Amniotic stem cell (primary cell): Measurements from ENCODE around the gene JADE3.

Experiments
- DNase-seq: peaks from one replicate; lab custom pipeline; 2025; lab: John Stamatoyannopoulos, UW

The JADE3 gene

GRCh38 chrX:46912098-46912602 lies at the start of gene JADE3:
JADE3 (plus strand) TSS chrX:46912421; CDS start chrX:46984895, 72,474 bp downstream.
- DNase-seq: peak; percentile 59

GRCh38 chrX:46863072-46863471 lies 49.1 kb upstream of the JADE3 start:
- no peak for DNase-seq

DNA sequence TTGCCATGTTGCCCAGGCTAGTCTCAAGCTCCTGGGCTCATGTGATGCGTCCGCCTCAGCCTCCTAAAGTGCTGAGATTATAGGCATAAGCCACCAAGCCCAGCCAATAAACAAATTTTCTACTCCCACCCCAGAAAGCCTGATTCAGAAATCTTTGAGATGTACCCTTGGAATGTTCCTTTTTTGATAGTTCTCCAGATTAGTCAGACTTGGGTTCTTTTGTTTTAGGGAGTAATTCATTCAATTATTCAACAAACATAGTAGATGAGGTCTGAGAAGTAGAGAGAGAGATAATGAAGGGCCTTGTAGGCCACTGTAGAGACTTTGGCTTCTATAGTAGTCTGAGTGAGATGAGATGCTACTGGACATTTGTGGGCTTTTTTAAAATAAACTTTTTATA lies 47.6 kb upstream of the JADE3 start:
- no peak for DNase-seq

DNA sequence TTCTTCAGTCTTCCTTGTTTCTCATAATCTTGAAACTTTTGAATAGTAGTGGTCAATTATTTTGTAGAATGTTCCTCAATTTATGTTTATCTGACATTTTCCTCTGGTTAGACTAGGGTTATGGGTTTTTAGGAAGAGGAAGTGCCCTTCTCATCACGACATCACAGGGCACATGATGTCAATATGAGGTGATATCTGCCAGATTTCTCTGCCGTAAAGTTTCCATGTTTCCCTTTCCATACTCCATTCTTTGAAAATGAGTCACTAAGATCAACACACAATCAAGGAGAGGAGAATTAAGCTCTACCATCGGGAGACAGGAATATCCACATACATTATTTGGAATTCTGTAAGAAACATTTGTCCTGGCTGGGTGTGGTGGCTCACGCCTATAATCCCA lies 46.9 kb upstream of the JADE3 start:
- DNase-seq: peak; percentile 4

DNA sequence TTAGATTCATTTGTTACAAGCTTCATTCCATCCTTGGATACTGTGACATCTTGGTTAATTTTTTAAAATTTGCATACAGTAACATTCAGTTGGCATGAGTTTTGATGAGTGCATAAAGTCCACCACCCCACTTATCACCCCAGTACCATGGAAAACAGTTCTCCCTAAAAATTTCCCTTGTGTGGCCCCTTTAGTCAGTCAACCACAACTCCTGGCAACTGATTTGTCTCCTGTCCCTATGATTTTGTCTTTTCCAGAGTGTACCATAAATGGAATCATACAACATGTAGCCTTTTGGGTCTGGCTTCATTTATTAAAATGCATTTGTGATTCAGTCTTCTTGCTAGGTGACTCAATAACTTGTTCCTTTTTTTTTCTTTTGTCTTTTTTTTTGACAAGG lies 45.5 kb upstream of the JADE3 start:
- no peak for DNase-seq

- no peak for DNase-seq
Observed at GRCh38 chrX:46873746-46874145, 38.5 kb upstream of the JADE3 start.

DNA sequence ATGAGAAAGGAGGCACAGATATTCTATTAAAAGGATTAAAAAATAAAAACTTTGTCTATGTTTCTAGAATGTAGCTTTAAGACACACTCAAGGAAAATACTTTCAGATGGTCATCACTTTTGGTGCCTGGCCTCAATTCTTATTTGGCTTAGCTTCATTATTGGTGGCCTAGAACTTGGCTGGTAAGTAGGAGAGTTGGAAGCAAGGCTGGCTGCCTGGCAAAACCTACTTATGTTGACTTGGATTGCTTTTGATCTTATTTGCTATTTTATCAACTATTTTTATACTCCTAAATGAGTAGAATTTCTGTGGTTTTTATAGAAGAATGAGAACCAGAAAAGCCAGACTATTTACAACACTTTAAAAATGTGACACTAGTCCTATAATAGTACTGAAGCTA lies 35.3 kb upstream of the JADE3 start:
- DNase-seq: no peak

- no peak for DNase-seq
Observed at GRCh38 chrX:46882266-46882665, 30.0 kb upstream of the JADE3 start.

DNA sequence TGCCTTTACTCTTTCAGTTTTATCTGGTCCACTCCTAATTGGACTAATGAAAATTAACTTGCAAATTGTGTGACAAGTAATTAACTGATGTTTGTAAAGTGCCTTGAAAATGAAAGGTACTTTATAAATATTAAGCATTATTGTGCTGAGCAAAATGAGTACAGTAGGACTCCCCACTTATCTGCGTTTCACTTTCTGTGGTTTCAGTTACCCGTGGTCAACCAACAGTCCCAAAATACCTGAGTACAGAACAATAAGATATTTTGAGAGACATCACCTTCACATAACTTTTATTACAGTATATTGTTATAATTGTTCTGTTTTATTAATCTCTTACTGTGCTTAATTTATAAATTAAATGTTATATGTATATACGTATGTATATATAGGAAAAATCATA lies 27.4 kb upstream of the JADE3 start:
- no peak for DNase-seq

DNA sequence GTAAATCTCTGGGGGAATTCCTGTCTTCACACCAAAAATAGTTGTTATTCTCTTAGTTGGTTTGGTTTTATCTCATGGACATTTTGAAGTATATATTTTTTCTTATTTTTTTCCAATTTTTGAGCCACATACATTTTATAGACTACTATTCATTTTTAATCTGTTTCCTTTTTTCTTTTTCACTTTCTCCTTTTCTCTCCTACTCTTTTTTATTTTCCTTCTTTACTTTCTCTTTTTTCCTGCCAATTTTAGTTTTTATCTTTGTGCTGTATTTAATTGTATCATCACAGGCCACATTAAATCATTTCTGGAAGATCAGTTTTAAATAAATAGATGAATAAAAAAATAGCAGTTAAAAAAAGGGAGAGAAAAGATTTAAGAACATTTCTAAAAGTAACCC lies 14.0 kb upstream of the JADE3 start:
- DNase-seq: no peak

- peak; percentile 44 for DNase-seq
Observed at GRCh38 chrX:46903458-46904242, 8.6 kb upstream of the JADE3 start.

- no peak for DNase-seq
Observed at GRCh38 chrX:46904626-46905025, 7.6 kb upstream of the JADE3 start.

GRCh38 chrX:46910415-46910814 lies 1.8 kb upstream of the JADE3 start:
- DNase-seq: no peak

GRCh38 chrX:46912603-46913491 lies 626 bp downstream of the JADE3 start:
- DNase-seq: no peak

DNA sequence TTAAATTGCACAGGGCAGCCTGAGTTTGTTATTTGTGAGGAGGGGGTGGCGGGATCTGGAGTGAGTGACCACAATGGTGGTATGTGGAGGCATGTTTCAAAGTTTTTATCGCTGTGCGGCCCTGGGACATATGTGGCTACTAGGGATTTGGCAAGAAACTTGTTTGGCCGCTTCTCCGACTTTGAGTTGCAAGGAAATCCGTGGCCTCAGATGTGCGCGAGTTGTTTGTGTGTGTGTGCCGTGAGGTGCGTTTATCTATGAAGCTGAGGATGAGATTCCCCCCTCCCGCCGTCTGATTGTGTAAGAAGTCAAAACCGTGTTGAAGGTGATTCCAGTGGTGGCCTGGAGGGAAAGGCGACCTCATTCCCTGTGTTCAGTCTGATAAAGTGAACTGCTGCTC lies 1.4 kb downstream of the JADE3 start:
- DNase-seq: no peak

- no peak for DNase-seq
Observed at GRCh38 chrX:46916273-46916672, 4.1 kb downstream of the JADE3 start.

DNA sequence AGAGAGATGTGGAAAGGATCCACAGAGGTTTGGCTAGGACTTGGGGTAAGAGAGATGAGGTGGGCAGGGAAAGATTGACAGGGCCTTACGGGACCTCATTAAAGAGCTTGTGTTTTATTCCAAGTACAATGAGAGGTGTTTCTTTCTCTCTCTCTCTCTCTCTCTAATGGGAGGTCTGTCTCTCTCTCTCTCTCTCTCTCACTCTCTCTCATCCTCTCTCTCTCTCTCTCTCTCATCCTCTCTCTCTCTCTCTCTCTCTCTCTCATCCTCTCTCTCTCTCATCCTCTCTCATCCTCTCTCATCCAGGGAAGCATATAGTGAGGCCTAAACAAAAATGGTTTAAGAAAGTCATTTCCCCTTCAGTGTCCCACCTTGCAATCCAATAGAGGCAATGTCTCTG lies 5.4 kb downstream of the JADE3 start:
- no peak for DNase-seq

GRCh38 chrX:46918434-46918833 lies 6.2 kb downstream of the JADE3 start:
- DNase-seq: no peak

- no peak for DNase-seq
Observed at GRCh38 chrX:46920235-46920634, 8.0 kb downstream of the JADE3 start.

GRCh38 chrX:46922611-46923010 lies 10.4 kb downstream of the JADE3 start:
- no peak for DNase-seq

GRCh38 chrX:46927718-46928117 lies 15.5 kb downstream of the JADE3 start:
- DNase-seq: no peak

DNA sequence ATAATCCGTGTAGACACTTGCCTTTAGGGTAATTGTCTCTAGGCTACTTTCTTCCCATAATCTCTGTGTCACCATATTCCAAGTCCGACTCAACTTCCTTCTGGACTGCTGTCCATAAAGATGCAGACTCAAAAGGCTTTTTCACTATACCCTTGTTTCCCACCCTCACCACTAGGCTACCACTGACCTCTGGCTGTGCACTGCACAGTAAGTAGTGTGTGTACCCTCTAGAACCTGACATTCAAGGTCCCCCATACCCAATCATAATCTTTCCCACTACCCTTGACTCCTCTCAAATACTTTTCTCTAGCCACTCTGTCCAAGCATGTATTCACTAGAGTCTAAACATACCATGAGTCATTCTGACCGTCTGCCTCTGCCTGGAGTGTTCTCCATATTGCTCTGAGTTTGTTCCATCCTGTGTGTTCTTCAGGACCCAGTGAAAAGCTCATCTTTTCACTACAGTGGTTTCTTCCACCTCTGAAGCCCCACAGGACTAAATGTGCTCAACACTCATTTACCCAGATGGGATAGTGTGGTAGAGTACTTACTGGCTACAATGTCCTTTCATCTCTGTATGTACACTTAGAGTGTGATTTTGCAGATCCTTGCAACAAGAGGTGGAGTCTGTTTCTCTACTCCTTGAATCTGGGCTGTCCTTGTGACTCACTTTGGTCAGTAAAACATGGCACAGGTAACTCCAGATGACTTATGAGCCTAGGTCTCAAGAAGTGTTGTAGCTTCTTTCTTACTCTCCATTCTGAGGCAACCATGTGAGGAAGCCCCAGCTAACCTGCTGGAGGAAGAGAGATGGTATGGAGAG lies 17.4 kb downstream of the JADE3 start:
- DNase-seq: no peak
